Uterus (tissue), 4 donors: ENCODE data around the gene ADAM10. TPM values are rescaled to one million over a fixed set of nuclear protein-coding genes. Genes with fewer than 3 reads are reported as not detected.

Source experiments
- DNase-seq, 2 donors: peaks; one replicate each; pipeline ENCODE4 v3.0.0-alpha.2; 2019 to 2020
- H3K27ac ChIP-seq, 2 donors: fragments of 200-600 bp; sonication (generic); 1 replicate in 1 of 2; 2 replicates in 1 of 2; pipeline ENCODE4 v1.5.1; 2016 to 2018
- H3K27me3 ChIP-seq, 2 donors: fragments of 200-600 bp; sonication (generic); one replicate each; pipeline ENCODE4 v1.5.1; 2018 to 2019; ENCODE audit warnings: control low read depth in 1 of 2
- H3K36me3 ChIP-seq, 2 donors: fragments of 200-600 bp; sonication (generic); one replicate each; pipeline ENCODE4 v1.5.1; 2019; ENCODE audit warnings: control low read depth in 1 of 2
- H3K4me1 ChIP-seq, 2 donors: fragments of 200-600 bp; sonication (generic); one replicate each; pipeline ENCODE4 v1.5.1; 2018 to 2019; ENCODE audit warnings: control low read depth in 1 of 2
- H3K4me3 ChIP-seq, 2 donors: fragments of 200-600 bp; sonication (generic); 1 replicate in 1 of 2; 2 replicates in 1 of 2; pipeline ENCODE4 v1.5.1; 2018 to 2019; ENCODE audit warnings: mild to moderate bottlenecking in 1 of 2
- H3K9me3 ChIP-seq, 2 donors: fragments of 200-600 bp; sonication (generic); one replicate each; pipeline ENCODE4 v1.5.1; 2019; ENCODE audit warnings: control low read depth in 1 of 2
- POLR2A ChIP-seq, 2 donors: fragments of 450-650 bp; IDR thresholded peaks; one replicate each; pipeline ENCODE4 v1.6.1; 2016; ENCODE audit warnings: antibody characterized with exemption in 2 of 2, mild to moderate bottlenecking in 1 of 2, moderate library complexity in 1 of 2
- intact Hi-C: fragments of 100-400 bp; cut with DNase I; formaldehyde crosslinking; loops from one replicate; pipeline ENCODE4 v1.15.1; 2023; ENCODE audit warnings: low total_unique reads
- total RNA-seq, 4 donors: library from RNA; depleted of rRNA in 3 of 4; stranded (reverse); fragments of >200 nt in 3 of 4; gene quantifications; one replicate each; pipeline versions ENCODE4 v1.1.0 to v1.2.4, GENCODE V29; 2014 to 2023
- TF ChIP-seq, protein P1 (sequence below), 4 experiments: fragments of 200-600 bp in 2 of 4; fragments of 450-650 bp in 2 of 4; sonication (generic) in 2 of 4; IDR thresholded peaks; one replicate each; pipeline ENCODE4 v1.5.1; 2016 to 2019; ENCODE audit warnings: antibody characterized with exemption in 4 of 4, mild to moderate bottlenecking in 2 of 4, moderate library complexity in 1 of 4
- donor health status: DM: yes; HTN: yes; CAD: no.

Gene ADAM10
- total RNA-seq, 4 donors from 2014 or later: 41.8 to 208 (median 110) TPM

DNA sequence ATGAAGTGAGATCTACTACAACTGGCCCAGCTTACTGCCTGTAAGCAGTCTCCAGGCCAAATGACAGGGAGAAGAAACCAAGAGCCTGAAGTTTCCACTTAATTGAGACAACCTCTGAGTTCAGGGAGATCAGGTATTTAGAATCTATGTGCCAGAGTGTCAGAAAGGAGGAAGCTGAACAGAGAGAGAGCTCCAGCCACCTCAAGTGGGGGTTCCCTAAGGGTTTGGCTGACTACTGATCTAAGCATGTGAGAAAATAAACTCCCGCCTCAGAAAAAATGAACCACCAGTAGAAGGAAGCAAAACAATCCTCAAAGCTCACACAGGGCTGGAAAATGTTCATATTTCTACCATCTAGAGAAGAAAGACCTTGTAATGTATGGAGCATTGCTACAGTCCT is 25.0 kb downstream of the ADAM10 start:
- intact Hi-C loops: no loop called here
- Histone ChIP-seq H3K4me3 (no peak overlapping the region), H3K9me3 (no peaks in the 10 kb centered on the region), H3K4me1 (no peaks in the 10 kb centered on the region), H3K36me3 (no peaks in the 10 kb centered on the region), H3K27ac (no peak overlapping the region), H3K27me3 (no peaks in the 10 kb centered on the region)
- DNase-seq: no peak
- TF ChIP-seq, protein P1, sequence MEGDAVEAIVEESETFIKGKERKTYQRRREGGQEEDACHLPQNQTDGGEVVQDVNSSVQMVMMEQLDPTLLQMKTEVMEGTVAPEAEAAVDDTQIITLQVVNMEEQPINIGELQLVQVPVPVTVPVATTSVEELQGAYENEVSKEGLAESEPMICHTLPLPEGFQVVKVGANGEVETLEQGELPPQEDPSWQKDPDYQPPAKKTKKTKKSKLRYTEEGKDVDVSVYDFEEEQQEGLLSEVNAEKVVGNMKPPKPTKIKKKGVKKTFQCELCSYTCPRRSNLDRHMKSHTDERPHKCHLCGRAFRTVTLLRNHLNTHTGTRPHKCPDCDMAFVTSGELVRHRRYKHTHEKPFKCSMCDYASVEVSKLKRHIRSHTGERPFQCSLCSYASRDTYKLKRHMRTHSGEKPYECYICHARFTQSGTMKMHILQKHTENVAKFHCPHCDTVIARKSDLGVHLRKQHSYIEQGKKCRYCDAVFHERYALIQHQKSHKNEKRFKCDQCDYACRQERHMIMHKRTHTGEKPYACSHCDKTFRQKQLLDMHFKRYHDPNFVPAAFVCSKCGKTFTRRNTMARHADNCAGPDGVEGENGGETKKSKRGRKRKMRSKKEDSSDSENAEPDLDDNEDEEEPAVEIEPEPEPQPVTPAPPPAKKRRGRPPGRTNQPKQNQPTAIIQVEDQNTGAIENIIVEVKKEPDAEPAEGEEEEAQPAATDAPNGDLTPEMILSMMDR (IDR thresholded peaks at IDR 0.05): no peak
- no peak for TF ChIP-seq POLR2A (IDR thresholded peaks at IDR 0.05)

DNA sequence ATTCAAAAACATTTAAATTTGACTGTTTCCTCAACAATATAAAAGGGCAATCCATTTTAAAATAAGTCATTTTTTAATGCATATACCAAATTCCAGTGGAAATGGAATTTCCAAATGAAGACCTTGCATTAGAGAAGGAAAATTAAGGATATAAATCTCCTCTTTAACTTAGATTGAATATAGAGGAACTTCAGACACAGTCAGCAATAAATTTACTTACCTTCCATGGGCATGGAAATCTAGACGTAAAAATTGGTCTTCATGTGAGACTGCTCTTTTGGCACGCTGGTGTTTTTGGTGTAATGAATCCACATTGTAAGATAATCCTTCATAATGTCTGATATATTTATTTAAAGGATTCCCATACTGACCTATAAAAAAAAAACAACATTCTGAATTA is 32.1 kb downstream of the ADAM10 start:
- H3K9me3 ChIP-seq: no peaks in the 10 kb centered on the region
- H3K27ac ChIP-seq: no peak overlapping the region
- no peak overlapping the region for H3K4me3 ChIP-seq
- intact Hi-C loops: no loop called here
- H3K27me3 ChIP-seq: no peaks in the 10 kb centered on the region
- TF ChIP-seq, protein P1 (IDR thresholded peaks at IDR 0.05): no peak
- TF ChIP-seq POLR2A (IDR thresholded peaks at IDR 0.05): no peak
- DNase-seq: no peak
- no peaks in the 10 kb centered on the region for H3K4me1 ChIP-seq
- H3K36me3 ChIP-seq: no peaks in the 10 kb centered on the region

DNA sequence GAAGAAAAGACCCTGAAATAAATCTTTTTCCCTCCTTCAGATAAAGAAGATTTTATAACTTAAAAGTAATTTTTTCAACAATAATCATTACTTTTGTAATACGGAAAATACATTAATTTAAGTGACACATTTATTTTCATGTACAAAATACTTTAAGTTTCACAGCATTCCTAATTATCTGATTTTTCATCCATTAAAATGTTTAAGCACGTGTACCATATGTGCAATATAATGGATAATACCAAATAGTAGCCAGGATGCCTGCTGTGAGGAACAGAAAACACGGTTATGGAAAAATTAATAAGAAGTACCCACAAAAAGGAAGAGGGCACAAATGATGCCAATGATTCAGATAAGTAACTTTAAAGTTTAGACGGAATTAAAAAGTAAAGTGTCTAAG is 33.5 kb downstream of the ADAM10 start:
- no peaks in the 10 kb centered on the region for H3K27me3 ChIP-seq
- H3K9me3 ChIP-seq: no peaks in the 10 kb centered on the region
- no peak for DNase-seq
- H3K27ac ChIP-seq: no peak overlapping the region
- no peaks in the 10 kb centered on the region for H3K4me1 ChIP-seq
- TF ChIP-seq, protein P1 (IDR thresholded peaks at IDR 0.05): no peak
- no peak for TF ChIP-seq POLR2A (IDR thresholded peaks at IDR 0.05)
- no peaks in the 10 kb centered on the region for H3K36me3 ChIP-seq
- H3K4me3 ChIP-seq: no peak overlapping the region
- intact Hi-C loops: no loop called here

DNA sequence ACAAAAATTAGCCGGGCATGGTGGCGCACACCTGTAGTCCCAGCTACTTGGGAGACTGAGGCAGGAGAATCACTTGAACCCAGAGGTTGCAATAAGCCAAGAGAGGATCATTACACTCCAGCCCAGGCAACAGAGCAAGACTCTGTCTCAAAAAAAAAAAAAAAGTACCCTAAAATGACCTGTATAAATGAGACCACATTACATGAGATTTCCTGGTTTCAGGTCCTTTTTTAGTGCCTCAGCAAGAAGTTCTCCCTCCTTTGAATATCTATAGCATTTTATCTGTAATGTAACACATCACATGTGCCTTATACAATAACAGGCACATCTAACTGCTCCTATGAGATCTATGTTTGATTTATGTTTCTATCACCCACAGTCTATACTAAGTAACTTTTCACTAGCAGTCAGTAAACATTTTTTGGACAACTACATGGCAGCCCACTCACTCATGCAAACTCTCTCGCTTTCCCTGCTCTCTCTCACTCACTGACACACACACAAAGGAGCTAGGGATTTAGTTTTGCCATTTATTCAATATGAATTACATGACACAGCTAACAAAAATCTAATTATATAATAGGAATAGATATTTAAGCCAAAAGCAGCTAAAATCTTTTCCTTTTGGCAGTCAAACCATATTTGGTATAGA is 34.1 kb downstream of the ADAM10 start:
- Histone ChIP-seq H3K4me1 (no peaks in the 10 kb centered on the region), H3K9me3 (no peaks in the 10 kb centered on the region), H3K27me3 (no peaks in the 10 kb centered on the region), H3K4me3 (no peak overlapping the region), H3K36me3 (no peaks in the 10 kb centered on the region), H3K27ac (no peak overlapping the region)
- no peak for DNase-seq
- intact Hi-C loops: no loop called here
- no peak for TF ChIP-seq POLR2A (IDR thresholded peaks at IDR 0.05)
- TF ChIP-seq, protein P1 (IDR thresholded peaks at IDR 0.05): no peak

DNA sequence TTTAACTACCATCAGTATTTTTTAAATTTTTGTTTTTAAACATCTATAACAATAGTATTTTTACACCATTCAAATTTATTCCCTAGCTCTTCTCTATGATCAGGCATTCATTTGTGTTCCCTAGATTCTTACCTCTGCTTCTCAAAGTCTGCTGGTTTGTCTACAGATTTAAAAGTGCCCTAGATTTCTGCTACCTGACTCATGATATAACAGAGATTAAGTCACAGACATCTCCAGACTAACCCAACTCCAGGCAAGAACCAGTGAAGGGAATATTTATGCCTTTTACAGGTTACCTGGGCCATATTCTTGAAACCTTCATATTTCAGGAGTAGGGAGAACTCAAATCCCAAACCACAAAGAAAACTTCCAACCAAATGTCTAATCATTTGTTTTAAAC is 38.8 kb downstream of the ADAM10 start:
- intact Hi-C loops: no loop called here
- no peaks in the 10 kb centered on the region for H3K36me3 ChIP-seq

More for the DNA sequence above, 38.8 kb downstream of the ADAM10 start:
- H3K9me3 ChIP-seq: no peaks in the 10 kb centered on the region
- H3K27me3 ChIP-seq: no peaks in the 10 kb centered on the region
- H3K27ac ChIP-seq: no peak overlapping the region
- no peak for TF ChIP-seq POLR2A (IDR thresholded peaks at IDR 0.05)
- TF ChIP-seq, protein P1 (IDR thresholded peaks at IDR 0.05): no peak
- H3K4me1 ChIP-seq: no peaks in the 10 kb centered on the region
- no peak for DNase-seq
- no peak overlapping the region for H3K4me3 ChIP-seq
